Muscle layer of duodenum (tissue), 2 donors: ENCODE results near the gene AFM.
A peak's percentile ranks its signal among the peaks of the same experiment; 100 is the strongest.

Experiments used
- H3K27ac ChIP-seq: one replicate; pipeline ENCODE4 v1.7.0; 2013; ENCODE audit warnings: mild to moderate bottlenecking, low read length
- H3K27me3 ChIP-seq: one replicate; pipeline ENCODE4 v1.7.0; 2013; ENCODE audit warnings: low read depth, mild to moderate bottlenecking, control low read depth, low read length
- H3K36me3 ChIP-seq, 2 donors: one replicate each; pipeline ENCODE4 v1.7.0; 2013; ENCODE audit warnings: low read length in 2 of 2, control low read depth in 1 of 2, mild to moderate bottlenecking in 1 of 2; ENCODE audit not compliant: insufficient read depth in 2 of 2, control insufficient read depth in 1 of 2
- H3K4me1 ChIP-seq, 2 donors: one replicate each; pipeline ENCODE4 v1.7.0; 2013; ENCODE audit warnings: low read length in 2 of 2, mild to moderate bottlenecking in 2 of 2, control low read depth in 1 of 2, moderate library complexity in 1 of 2; ENCODE audit not compliant: insufficient read depth in 2 of 2, control insufficient read depth in 1 of 2
- H3K4me3 ChIP-seq, 2 donors: one replicate each; pipeline ENCODE4 v1.7.0; 2013; ENCODE audit warnings: low read length in 2 of 2, low read depth in 1 of 2, mild to moderate bottlenecking in 1 of 2
- H3K9me3 ChIP-seq, 2 donors: one replicate each; pipeline ENCODE4 v1.7.0; 2013; ENCODE audit warnings: low read length in 2 of 2, control low read depth in 1 of 2, mild to moderate bottlenecking in 1 of 2; ENCODE audit not compliant: control insufficient read depth in 1 of 2
- donor health status: healthy.

The AFM gene

DNA sequence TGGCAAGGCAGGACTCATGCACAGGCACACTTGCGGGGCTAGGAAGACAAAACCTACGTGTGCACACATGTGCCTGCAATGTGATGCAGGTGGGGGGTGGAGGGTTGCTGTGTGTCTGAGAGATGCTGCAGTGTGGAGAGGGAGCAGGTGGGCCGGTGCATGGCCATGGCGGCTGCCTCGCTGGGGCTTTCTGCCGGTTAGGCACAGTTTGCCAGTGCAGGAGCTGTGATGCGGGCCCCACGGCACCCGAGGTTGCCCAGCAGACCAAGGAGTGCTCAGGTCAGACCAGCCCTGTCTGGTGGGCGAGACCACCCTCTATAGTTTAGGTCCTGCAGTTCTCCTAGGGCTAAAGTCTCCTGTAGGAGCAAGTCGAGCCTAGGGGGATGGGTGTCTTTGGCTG lies 4.4 kb upstream of the AFM start:
- no peak overlapping the region for H3K4me3 ChIP-seq

DNA sequence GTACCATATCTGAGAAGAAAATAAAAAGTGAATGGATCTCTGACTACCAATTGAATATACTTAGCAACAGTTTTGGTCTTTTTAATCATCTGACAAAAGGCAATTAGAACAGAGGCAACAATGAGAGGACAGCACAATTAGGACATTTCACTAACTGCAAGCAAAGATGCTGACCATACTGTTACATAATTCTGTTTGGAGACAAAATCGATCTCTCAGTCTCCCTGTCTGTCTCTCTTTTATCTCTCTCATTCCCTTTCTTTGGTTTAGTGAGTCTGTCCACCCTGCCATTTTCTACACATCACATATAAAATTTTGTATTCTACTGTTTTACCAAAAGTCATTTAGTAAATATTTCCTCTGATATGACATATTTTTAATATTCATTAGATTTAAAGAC lies 2.2 kb upstream of the AFM start:
- H3K27ac ChIP-seq = no peak overlapping the region
- no peak overlapping the region for H3K4me3 ChIP-seq
- no peaks in the 10 kb centered on the region for H3K27me3 ChIP-seq
- H3K36me3 ChIP-seq = no peaks in the 10 kb centered on the region
- H3K9me3 ChIP-seq = peaks cover 0 to 6% of the 10 kb centered on the region in 2 donors
- H3K4me1 ChIP-seq = no peaks in the 10 kb centered on the region

More for the DNA sequence above, 4.4 kb upstream of the AFM start:
- Histone ChIP-seq H3K9me3 (peaks cover 0 to 6% of the 10 kb centered on the region in 2 donors), H3K4me1 (no peaks in the 10 kb centered on the region), H3K27ac (no peak overlapping the region), H3K36me3 (no peaks in the 10 kb centered on the region), H3K27me3 (no peaks in the 10 kb centered on the region)

GRCh38 chr4:73485085-73485484 lies 3.5 kb downstream of the AFM start:
- Histone ChIP-seq H3K9me3 (no peaks in the 10 kb centered on the region), H3K4me1 (no peaks in the 10 kb centered on the region), H3K27me3 (no peaks in the 10 kb centered on the region), H3K36me3 (no peaks in the 10 kb centered on the region), H3K4me3 (no peak overlapping the region), H3K27ac (no peak overlapping the region)

DNA sequence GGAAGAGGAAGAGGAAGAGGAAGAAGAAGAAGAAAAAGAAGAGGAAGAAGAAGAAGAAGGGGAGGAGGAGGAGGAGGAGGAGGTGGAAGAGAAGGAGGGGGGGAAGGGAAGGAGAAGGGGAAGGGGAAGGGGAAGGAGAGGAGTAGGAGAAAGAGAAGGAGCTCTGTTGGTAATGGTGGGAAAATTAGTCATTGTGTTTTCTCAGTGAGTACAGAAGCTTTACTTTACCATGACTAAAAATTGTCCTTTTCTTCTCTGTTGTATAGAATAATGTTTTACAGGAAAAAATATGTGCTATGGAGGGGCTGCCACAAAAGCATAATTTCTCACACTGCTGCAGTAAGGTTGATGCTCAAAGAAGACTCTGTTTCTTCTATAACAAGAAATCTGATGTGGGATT lies 4.1 kb downstream of the AFM start:
- Histone ChIP-seq H3K4me3 (no peak overlapping the region), H3K4me1 (no peaks in the 10 kb centered on the region), H3K27ac (no peak overlapping the region), H3K36me3 (no peaks in the 10 kb centered on the region), H3K9me3 (no peaks in the 10 kb centered on the region), H3K27me3 (no peaks in the 10 kb centered on the region)

- Histone ChIP-seq H3K27ac (no peak overlapping the region), H3K4me1 (no peaks in the 10 kb centered on the region), H3K27me3 (no peaks in the 10 kb centered on the region)
Observed at GRCh38 chr4:73486497-73486896, 5.0 kb downstream of the AFM start.

DNA sequence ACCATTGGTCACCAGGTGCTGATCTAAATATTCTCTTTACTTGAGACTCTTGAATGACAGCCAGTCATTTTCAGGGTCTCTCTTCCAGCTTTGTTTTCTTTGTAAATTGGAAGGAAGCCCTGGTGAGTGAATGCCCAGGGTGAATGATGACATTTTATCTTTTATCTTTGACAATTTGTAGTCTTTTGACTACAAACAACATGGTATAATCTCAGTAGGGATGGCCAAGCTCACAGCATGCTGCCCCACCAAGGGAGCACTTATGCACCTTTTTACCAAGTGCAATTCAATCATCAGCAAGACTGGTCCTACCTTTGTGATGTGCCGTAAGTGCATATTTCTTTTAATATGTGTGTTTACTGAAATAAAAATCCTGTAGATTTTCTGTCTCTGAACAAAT lies 5.7 kb downstream of the AFM start:
- H3K36me3 ChIP-seq = no peaks in the 10 kb centered on the region
- no peaks in the 10 kb centered on the region for H3K9me3 ChIP-seq
- H3K27ac ChIP-seq = no peak overlapping the region
- H3K4me1 ChIP-seq = no peaks in the 10 kb centered on the region
- H3K4me3 ChIP-seq = no peak overlapping the region
- H3K27me3 ChIP-seq = no peaks in the 10 kb centered on the region

More at GRCh38 chr4:73486497-73486896, 5.0 kb downstream of the AFM start:
- H3K36me3 ChIP-seq = no peaks in the 10 kb centered on the region
- no peaks in the 10 kb centered on the region for H3K9me3 ChIP-seq
- no peak overlapping the region for H3K4me3 ChIP-seq

DNA sequence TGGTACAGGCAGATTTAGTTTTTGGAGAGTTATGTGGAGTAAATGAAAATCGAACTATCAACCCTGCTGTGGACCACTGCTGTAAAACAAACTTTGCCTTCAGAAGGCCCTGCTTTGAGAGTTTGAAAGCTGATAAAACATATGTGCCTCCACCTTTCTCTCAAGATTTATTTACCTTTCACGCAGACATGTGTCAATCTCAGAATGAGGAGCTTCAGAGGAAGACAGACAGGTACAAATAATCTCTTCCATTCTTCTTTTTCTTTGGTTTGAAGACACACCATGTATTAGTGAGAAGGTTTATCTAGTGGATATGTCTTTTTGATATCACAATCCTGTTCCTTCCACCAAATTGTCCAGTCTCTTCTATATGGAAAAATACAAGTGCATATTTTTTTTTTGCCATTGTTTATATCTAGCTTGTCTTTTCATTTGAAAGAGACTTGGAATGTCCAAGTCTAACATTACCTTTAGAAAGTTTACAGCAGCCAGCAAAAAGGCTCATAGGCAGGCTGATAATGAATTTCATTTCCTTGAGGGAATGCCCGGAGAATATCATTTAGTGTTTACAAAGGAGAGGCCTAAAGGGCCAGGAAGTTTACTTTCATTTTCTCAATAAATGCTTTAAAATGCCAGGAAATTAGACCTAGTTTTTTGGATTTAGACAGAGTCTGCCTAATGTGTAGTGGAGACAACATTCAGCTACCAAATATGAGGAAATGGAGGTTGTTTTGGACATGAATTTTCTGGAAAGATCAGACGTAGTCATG lies 18.6 kb downstream of the AFM start:
- no peak overlapping the region for H3K4me3 ChIP-seq
- H3K27ac ChIP-seq = peak overlapping the region; percentile 45
- H3K36me3 ChIP-seq = no peaks in the 10 kb centered on the region
- no peaks in the 10 kb centered on the region for H3K27me3 ChIP-seq
- H3K9me3 ChIP-seq = no peaks in the 10 kb centered on the region
- peaks cover 0 to 7% of the 10 kb centered on the region in 2 donors for H3K4me1 ChIP-seq

- Histone ChIP-seq H3K27ac (no peak overlapping the region), H3K36me3 (no peaks in the 10 kb centered on the region), H3K9me3 (no peaks in the 10 kb centered on the region), H3K4me3 (no peak overlapping the region), H3K27me3 (no peaks in the 10 kb centered on the region), H3K4me1 (peaks cover 0 to 7% of the 10 kb centered on the region in 2 donors)
Observed at GRCh38 chr4:73501664-73502265, 20.2 kb downstream of the AFM start.

DNA sequence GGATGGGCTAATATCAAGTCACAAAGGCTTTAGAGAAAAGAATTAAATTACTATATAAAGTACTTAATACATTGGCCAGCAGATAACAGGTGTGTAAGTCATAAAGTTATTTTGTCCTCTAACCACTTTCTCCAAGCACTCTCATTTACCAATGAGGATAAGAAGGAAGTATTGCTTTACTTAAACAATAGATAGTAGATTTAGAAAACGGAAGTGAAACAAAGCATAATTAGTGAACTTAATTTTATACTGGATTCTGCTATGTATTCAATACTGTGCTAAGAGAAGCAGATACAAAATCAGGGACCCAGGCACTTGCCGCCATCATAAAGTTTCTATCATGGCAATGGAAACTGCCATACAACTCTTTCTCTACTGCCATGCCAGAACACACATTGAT lies 24.0 kb downstream of the AFM start:
- Histone ChIP-seq H3K4me1 (peaks cover 0 to 7% of the 10 kb centered on the region in 2 donors), H3K9me3 (no peaks in the 10 kb centered on the region), H3K27ac (no peak overlapping the region), H3K36me3 (no peaks in the 10 kb centered on the region), H3K4me3 (no peak overlapping the region), H3K27me3 (no peaks in the 10 kb centered on the region)

- no peak overlapping the region for H3K4me3 ChIP-seq
- H3K27ac ChIP-seq = no peak overlapping the region
- H3K9me3 ChIP-seq = no peaks in the 10 kb centered on the region
- no peaks in the 10 kb centered on the region for H3K4me1 ChIP-seq
- H3K27me3 ChIP-seq = no peaks in the 10 kb centered on the region
- H3K36me3 ChIP-seq = no peaks in the 10 kb centered on the region
Observed at GRCh38 chr4:73507541-73507940, 26.0 kb downstream of the AFM start.

- no peaks in the 10 kb centered on the region for H3K36me3 ChIP-seq
- no peaks in the 10 kb centered on the region for H3K4me1 ChIP-seq
- H3K4me3 ChIP-seq = no peak overlapping the region
- H3K9me3 ChIP-seq = no peaks in the 10 kb centered on the region
- no peak overlapping the region for H3K27ac ChIP-seq
- no peaks in the 10 kb centered on the region for H3K27me3 ChIP-seq
Observed at GRCh38 chr4:73508651-73509050, 27.1 kb downstream of the AFM start.

DNA sequence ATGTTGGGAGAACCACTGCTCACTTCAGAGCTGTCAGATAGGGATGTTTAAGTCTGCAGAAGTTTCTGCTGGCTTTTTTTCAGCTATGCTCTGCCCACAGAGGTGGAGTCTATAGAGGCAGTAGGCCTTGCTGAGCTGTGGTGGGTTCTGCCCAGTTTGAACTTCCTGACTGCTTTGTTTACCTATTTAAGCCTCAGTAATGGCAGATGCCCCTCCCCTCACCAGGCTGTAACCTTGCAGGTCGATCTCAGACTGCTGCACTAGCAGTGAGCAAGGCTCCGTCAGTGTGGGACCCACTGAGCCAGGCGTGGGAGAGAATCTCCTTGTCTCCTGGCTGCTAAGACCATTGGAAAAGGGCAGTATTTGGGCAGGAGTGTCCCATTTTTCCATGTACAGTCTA lies 36.8 kb downstream of the AFM start:
- Histone ChIP-seq H3K27ac (no peak overlapping the region), H3K36me3 (no peaks in the 10 kb centered on the region), H3K27me3 (no peaks in the 10 kb centered on the region), H3K4me1 (no peaks in the 10 kb centered on the region), H3K9me3 (no peaks in the 10 kb centered on the region), H3K4me3 (no peak overlapping the region)
